Stimulated activated CD8-positive, alpha-beta memory T cell treated with anti-CD3 and anti-CD28 coated beads, Interleukin-15, amount 100 ng/mL, for 48 hours (primary cell): Measurements from ENCODE around the gene AKAP11.

Source experiments
- DNase-seq, 2 donors: peaks; one replicate each; pipeline ENCODE4 v3.0.0-alpha.2; 2020; ENCODE audit warnings: low read depth in 2 of 2

Gene AKAP11

DNA sequence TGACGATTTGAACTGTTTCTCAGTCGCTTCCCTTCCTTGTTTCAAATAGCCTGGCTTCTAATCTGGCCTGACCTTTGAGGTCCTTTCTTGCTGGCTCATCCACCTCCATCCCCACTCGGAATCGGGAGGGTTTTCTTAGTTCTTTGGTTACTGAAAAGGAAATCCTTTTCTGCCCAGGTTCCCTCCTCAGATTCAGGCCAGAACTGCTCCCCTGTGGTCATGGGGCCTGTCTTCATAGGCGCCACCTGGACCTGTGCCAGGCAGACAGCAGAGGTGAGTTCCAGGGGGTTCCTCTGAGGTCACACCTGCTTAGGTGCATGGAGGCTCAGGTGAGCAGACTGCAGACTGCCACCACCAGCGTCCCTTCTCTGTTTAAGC is 62.4 kb downstream of the AKAP11 start:
- DNase-seq, result no peak

- no peak for DNase-seq
Measured at GRCh38 chr13:42337808-42338600, 66.1 kb downstream of the AKAP11 start.

DNA sequence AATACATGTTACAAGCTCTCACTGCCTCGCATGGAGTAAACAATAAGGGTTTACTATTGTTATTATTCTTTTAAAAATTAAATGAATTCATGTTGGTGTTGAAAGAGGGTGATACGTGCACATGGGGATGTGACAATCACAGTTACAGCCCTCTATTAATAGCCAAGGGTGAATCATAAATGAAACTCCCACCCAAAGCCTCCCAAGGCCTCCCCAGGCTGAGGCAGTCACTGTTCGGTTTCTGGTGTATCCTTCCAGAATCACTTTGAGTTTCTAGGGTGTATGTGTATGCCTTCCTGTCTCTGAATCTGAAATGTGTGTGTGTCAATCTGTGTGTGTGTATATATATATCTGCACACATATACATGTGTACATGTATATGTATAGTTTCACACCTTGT is 73.4 kb downstream of the AKAP11 start:
- DNase-seq, result no peak

DNA sequence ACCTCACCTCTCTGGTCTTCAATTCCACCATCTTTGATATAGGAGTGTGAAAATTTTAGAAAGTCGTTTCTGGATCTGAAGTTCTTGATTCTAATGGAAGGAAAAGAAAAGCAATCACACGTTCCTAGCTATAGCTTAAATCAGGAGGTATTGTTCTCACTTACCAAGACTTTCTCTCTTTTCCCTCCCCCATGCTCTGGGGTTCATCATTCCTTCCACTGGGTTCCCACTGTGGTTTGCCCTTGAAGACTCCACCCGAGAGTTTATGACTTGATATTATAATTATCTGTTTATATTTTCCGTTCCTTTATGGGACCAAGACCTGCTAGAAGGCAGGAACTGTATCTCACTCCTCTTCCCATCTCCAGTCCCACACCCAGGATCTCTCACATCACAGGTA is 76.6 kb downstream of the AKAP11 start:
- no peak for DNase-seq

DNA sequence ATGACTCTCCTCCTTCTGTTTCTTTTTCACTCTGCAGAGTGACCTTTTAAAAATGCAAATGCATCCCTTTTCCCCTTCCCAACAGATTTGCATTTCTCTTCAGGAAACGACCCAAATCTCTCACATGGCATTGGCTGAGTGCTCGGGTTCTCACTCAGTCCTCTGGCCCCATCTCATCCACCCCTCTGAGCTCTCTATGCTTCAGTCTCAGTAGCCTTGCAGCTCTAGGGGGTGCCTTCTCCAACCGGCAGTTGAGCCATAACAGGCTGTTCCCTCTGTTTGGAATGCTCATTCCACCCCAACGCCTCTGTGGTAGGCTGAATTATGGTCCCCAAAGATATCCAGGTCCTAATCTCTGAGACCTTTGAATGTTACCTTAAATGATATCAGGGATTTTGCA is 78.2 kb downstream of the AKAP11 start:
- no peak for DNase-seq

- peak in 1 of 2 donors; percentile 60 for DNase-seq
Measured at GRCh38 chr13:42354241-42355091, 82.5 kb downstream of the AKAP11 start.

- peak in 1 of 2 donors; percentile 49 for DNase-seq
Measured at GRCh38 chr13:42355092-42355485, 83.1 kb downstream of the AKAP11 start.

DNA sequence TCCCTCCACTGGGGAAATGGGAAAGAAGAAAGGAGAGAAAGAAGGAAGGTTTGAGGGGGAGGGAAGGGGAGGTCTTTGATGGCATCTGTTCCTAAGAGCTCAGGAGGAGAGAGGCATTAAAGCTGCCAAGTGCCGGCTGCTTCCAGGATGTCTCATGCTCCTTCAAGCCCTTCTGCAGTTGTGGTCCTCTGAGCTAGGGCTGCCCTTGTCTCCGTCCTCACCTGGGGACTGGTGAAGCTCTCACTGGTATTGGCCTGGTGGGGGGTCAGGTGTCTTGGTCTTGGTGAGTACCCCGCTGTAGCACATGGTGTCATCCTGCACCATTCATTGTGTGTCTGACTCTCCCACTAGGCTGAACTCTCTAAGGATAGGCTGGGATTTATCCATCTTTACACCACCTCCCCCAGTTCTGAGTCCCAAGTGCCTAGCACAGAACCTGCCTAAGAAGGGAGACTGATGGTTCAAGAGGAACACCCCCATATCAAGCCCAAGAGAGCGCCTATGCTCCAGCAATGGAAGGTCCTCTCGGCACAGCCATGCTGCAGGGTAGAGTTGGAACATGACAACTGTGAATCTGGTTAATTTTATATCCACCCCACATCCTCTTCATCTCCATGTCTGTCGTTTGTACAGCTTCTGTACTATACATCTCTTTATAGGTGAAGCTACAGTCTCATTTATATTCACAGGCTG is 83.7 kb downstream of the AKAP11 start:
- DNase-seq, result no peak

DNA sequence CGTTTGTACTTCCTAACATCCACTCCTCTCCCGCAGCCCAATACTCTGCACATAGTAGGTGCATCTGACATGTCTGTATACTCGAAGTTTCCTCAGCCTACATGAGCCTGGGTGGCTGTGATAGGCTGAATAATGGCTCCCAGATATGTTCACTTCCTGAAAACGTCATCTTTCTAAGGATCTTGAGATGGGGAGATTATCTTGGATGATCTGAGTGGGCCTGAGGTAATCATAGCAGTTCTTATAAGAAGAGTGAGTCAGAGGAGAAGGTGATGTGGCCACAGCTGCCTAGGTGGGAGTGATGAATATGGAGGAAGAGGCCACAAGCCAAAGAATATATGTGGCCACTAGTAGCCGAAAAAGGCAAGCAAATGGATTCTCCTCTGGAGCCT is 84.2 kb downstream of the AKAP11 start:
- DNase-seq, result no peak

DNA sequence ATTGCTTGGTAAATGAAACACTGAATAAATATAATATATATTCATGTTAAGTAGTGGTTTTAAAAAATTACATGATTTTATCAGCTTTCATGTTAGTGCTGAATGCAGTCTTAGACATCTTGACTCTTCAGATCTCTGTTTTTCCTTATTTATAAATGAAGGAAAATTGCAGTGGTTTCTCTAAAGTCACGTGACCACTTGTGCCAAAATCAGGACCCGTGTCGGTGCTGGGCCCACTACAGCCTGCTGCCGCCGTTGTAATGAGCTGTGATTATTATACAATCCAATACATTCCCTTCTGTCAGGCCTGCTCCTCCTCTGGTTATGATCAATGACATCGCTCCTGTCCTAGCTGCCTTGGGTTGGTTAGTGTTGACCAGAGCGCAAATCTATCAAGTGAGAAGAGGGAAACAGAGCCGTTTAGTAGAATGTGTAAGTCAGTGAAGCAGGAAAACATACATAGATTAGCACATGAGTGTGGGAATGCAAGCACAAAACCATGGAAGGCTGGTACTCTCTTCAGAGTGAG is 88.2 kb downstream of the AKAP11 start:
- DNase-seq, result no peak

- no peak for DNase-seq
Measured at GRCh38 chr13:42361701-42362100, 89.7 kb downstream of the AKAP11 start.

DNA sequence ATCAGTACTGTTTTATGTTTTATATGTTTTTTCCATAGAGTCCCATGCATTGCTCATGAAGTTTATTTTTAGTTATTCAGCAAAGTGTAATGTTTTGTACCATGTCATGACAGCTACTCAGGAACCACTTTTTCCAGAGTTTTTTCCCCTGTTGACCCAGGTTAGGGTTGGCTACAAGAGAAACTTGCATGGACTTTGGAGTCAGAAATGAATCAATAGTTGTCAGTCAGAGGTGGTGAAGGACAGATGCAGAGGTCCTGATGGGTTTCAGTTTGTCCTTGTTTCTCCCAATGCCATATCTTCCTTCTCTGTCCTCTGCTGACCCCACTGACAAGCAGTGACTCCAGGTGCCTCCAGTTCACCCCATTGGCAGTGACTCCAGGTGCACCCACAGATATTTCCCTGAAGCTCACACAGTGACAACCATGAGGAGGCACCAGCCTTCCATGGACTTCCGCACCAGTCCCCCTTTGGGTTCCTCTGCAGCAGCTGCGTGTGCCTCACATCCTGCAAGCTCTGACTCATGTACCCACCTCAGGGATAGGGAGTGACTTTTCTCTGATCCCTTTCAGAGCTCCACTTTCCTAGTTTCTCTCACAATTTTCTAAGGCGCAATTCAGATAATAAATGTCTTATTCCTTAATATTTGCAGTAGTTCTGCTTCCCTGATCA is 92.1 kb downstream of the AKAP11 start:
- no peak for DNase-seq

DNA sequence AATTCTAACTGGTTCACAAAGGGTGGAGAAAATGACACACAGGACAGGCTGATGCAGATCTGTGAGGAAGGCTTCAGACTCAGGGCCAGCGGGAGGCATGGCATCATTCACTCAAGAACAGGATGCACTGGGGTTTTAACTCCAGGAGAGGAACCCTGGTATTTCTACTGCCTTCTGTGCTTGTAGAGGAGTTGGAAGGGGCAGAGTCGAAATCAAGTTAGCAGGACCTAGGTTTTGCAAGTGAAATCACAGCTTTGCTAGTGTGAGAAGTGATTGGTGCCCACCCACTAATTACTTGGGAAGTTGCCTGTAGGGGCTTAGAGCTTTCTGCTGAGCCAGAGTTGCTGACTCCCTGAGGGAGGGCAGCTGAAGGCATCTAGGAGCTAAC is 92.7 kb downstream of the AKAP11 start:
- DNase-seq, result no peak

DNA sequence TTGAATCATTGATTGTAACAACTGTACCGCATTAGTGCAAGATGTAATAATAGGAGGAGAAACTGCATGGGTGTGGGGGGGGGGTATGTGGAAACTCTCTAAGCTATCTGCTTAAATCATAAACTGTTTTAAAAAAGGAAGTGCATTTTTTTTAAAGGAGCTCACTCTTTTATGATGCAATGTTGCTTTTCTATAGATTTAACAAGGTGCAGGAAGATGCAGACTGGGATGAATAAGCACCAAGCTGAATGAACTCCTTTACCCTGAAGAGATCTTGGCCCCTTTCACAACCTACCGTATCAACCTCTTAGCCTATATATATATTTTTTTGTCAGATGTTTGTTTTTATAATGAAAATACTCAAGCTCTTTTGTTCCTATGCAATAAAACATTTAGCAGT is 95.9 kb downstream of the AKAP11 start:
- DNase-seq, result no peak

- DNase-seq, result no peak
Measured at GRCh38 chr13:42369071-42369797, 97.3 kb downstream of the AKAP11 start.

DNA sequence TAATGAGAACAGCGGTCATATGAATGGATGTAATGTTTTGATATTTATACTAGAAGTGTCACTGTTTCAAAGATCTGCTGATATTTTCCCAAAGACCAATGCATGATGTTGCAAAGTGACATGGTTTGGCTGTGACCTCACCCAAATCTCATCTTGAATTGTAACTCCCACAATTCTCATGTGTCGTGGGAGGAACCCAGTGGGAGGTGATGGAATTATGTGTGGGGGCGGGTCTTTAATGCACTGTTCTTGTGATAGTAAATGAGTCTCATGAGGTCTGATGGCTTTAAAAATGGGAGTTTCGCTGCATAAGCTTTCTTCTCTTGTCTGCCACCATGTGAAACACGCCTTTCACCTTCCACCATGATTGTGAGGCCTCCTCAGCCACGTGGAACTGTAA is 98.3 kb downstream of the AKAP11 start:
- no peak for DNase-seq
